ENCODE measurements around the gene SMYD3. TPM values are rescaled to one million over a fixed set of nuclear protein-coding genes. Genes with fewer than 3 reads are reported as not detected.

The SMYD3 gene
- total and polyA plus RNA-seq, 4 donors = 10.5 to 40.1 (median 32.5) TPM

DNA sequence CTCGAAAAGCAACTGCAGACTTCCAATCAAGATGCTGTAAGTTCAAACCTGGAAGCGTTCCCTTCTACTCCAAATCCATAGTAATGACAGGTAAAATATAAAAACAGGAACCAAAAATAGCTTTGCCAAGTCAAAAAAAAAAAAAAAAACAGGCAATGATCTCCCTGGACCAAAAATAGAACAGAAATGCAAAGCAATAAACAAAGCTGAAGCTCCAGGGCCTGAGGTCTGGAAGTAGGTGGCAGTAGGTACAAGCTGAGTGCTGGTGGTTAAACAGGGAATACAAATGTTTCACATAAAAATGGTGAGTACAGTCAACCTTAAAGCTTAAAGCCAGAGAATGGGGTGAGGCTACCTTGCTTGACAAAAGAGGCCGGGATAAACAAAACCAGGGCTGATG lies 610.8 kb downstream of the SMYD3 start:
- H3K4me1 ChIP-seq (ENCODE audit: control insufficient read depth in 5 of 5, insufficient read depth in 5 of 5, low read length in 5 of 5) = peaks cover 0 to 6% (median 0%) of the 10 kb centered on the region in 5 donors
- H3K27me3 ChIP-seq (ENCODE audit: control insufficient read depth in 3 of 3, insufficient read depth in 3 of 3, low read length in 2 of 3) = no peaks in the 10 kb centered on the region
- H3K9me3 ChIP-seq (ENCODE audit: control insufficient read depth in 4 of 4, insufficient read depth in 3 of 4, low read length in 3 of 4) = peaks cover 0 to 8% (median 2%) of the 10 kb centered on the region in 4 donors
- no peak overlapping the region for H3K27ac ChIP-seq (ENCODE audit: low read depth in 1 of 2, low read length in 1 of 2)
- 92% methylated on average over 3 of the region's 3 CpGs for WGBS, 2 donors
- DNase-seq (no peak), ATAC-seq (ENCODE audit: insufficient read depth, low FRiP score) (no peak)
- no peak overlapping the region for H3K4me3 ChIP-seq
- peaks cover 0 to 4% (median 1%) of the 10 kb centered on the region in 4 donors for H3K36me3 ChIP-seq (ENCODE audit: control insufficient read depth in 4 of 4, insufficient read depth in 4 of 4, low read length in 4 of 4)
- TF ChIP-seq, protein P1, sequence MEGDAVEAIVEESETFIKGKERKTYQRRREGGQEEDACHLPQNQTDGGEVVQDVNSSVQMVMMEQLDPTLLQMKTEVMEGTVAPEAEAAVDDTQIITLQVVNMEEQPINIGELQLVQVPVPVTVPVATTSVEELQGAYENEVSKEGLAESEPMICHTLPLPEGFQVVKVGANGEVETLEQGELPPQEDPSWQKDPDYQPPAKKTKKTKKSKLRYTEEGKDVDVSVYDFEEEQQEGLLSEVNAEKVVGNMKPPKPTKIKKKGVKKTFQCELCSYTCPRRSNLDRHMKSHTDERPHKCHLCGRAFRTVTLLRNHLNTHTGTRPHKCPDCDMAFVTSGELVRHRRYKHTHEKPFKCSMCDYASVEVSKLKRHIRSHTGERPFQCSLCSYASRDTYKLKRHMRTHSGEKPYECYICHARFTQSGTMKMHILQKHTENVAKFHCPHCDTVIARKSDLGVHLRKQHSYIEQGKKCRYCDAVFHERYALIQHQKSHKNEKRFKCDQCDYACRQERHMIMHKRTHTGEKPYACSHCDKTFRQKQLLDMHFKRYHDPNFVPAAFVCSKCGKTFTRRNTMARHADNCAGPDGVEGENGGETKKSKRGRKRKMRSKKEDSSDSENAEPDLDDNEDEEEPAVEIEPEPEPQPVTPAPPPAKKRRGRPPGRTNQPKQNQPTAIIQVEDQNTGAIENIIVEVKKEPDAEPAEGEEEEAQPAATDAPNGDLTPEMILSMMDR (IDR thresholded peaks at IDR 0.05; ENCODE audit: control extremely low read depth, extremely low read depth) = no peak
- no peak overlapping the region for H3K9ac ChIP-seq (ENCODE audit: insufficient read depth in 1 of 2, low read length in 2 of 2)

DNA sequence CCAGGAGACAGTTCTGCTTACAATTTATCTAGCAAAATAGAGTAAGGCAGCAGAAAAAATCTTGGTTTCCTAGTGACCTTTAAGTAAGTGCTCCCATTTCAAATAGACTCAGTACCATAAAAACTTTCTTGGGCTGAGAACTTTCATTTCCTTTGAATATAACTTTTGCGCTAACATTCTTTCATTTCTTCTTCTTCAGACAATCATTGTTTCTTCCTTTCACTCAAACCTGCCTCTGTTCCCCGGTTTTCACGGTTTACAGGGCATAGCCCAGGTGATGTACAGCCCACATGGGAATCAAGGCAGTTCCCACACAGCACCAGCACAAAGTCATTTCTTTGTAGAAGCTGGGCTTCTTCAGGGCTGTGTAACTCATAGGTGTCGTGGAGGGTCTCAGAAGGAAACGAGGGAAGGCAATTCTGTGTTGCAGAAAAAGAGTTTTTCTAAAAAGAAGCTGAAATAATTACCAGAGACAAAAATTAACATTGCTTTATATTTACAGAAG lies 611.6 kb downstream of the SMYD3 start:
- TF ChIP-seq, protein P1 (IDR thresholded peaks at IDR 0.05; ENCODE audit: control extremely low read depth, extremely low read depth) = no peak
- ATAC-seq (ENCODE audit: insufficient read depth, low FRiP score) (no peak), DNase-seq (no peak)
- Histone ChIP-seq H3K4me3 (no peak overlapping the region), H3K36me3 (ENCODE audit: control insufficient read depth in 4 of 4, insufficient read depth in 4 of 4, low read length in 4 of 4) (peaks cover 0 to 4% (median 1%) of the 10 kb centered on the region in 4 donors), H3K9ac (ENCODE audit: insufficient read depth in 1 of 2, low read length in 2 of 2) (no peak overlapping the region), H3K27me3 (ENCODE audit: control insufficient read depth in 3 of 3, insufficient read depth in 3 of 3, low read length in 2 of 3) (no peaks in the 10 kb centered on the region), H3K27ac (ENCODE audit: low read depth in 1 of 2, low read length in 1 of 2) (no peak overlapping the region), H3K4me1 (ENCODE audit: control insufficient read depth in 5 of 5, insufficient read depth in 5 of 5, low read length in 5 of 5) (peaks cover 0 to 6% (median 0%) of the 10 kb centered on the region in 5 donors), H3K9me3 (ENCODE audit: control insufficient read depth in 4 of 4, insufficient read depth in 3 of 4, low read length in 3 of 4) (peaks cover 0 to 8% (median 2%) of the 10 kb centered on the region in 4 donors)
- WGBS, 2 donors = 94 to 95% methylated on average over 5 of the region's 5 CpGs

DNA sequence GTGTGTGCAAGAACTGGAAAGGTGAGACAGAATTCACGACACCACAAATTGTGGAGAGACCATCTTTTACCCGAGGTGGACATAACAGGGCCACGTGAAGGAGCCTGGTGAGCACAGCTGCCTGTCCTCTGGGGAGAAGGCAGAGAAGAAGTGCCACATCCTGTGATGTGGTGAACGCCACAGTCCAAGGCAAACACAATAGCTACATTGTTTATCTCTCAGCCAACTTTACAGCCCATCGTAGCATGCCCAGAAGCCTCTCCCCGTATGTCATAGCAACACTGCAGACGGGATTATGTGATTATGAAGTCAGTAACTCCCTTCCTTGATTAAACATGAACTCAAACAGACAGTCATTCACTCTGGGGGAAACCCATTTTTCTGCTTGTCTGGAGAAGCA lies 612.2 kb downstream of the SMYD3 start:
- 73 to 88% methylated on average over 7 of the region's 7 CpGs for WGBS, 2 donors
- H3K9ac ChIP-seq (ENCODE audit: insufficient read depth in 1 of 2, low read length in 2 of 2) = no peak overlapping the region
- DNase-seq (no peak), ATAC-seq (ENCODE audit: insufficient read depth, low FRiP score) (no peak)
- H3K4me1 ChIP-seq (ENCODE audit: control insufficient read depth in 5 of 5, insufficient read depth in 5 of 5, low read length in 5 of 5) = peaks cover 0 to 6% (median 0%) of the 10 kb centered on the region in 5 donors
- no peak overlapping the region for H3K4me3 ChIP-seq
- no peak overlapping the region for H3K27ac ChIP-seq (ENCODE audit: low read depth in 1 of 2, low read length in 1 of 2)
- H3K36me3 ChIP-seq (ENCODE audit: control insufficient read depth in 4 of 4, insufficient read depth in 4 of 4, low read length in 4 of 4) = peaks cover 0 to 4% (median 1%) of the 10 kb centered on the region in 4 donors
- peaks cover 0 to 8% (median 2%) of the 10 kb centered on the region in 4 donors for H3K9me3 ChIP-seq (ENCODE audit: control insufficient read depth in 4 of 4, insufficient read depth in 3 of 4, low read length in 3 of 4)
- no peaks in the 10 kb centered on the region for H3K27me3 ChIP-seq (ENCODE audit: control insufficient read depth in 3 of 3, insufficient read depth in 3 of 3, low read length in 2 of 3)
- TF ChIP-seq, protein P1 (IDR thresholded peaks at IDR 0.05; ENCODE audit: control extremely low read depth, extremely low read depth) = no peak

DNA sequence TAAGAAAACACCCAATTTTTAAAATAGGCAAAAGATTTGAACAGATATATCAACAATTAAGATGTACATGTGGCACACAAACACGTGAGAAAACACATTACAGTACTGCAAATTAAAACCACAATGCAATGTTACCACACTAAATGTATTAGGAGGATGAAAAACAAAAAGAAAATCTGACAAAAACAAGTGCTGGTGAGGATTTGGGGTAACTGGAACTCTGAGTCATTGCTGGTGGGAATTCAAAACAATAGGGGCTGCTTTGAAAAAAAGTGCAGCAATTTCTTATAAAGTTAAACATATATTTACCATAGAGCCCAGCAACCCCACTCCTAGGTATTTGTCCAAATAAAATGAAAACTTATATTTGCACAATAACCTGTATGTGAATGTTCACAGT lies 614.1 kb downstream of the SMYD3 start:
- no peak for ATAC-seq (ENCODE audit: insufficient read depth, low FRiP score)
- peaks cover 0 to 6% (median 0%) of the 10 kb centered on the region in 5 donors for H3K4me1 ChIP-seq (ENCODE audit: control insufficient read depth in 5 of 5, insufficient read depth in 5 of 5, low read length in 5 of 5)
- TF ChIP-seq, protein P1 (IDR thresholded peaks at IDR 0.05; ENCODE audit: control extremely low read depth, extremely low read depth) = no peak
- peaks cover 0 to 8% (median 0%) of the 10 kb centered on the region in 4 donors for H3K9me3 ChIP-seq (ENCODE audit: control insufficient read depth in 4 of 4, insufficient read depth in 3 of 4, low read length in 3 of 4)
- H3K36me3 ChIP-seq (ENCODE audit: control insufficient read depth in 4 of 4, insufficient read depth in 4 of 4, low read length in 4 of 4) = peaks cover 0 to 2% (median 0%) of the 10 kb centered on the region in 4 donors
- H3K27ac ChIP-seq (ENCODE audit: low read depth in 1 of 2, low read length in 1 of 2) = no peak overlapping the region
- no peak for DNase-seq
- no peak overlapping the region for H3K9ac ChIP-seq (ENCODE audit: insufficient read depth in 1 of 2, low read length in 2 of 2)
- no peak overlapping the region for H3K4me3 ChIP-seq
- 87 to 91% methylated on average over 1 of the region's 1 CpG for WGBS, 2 donors
- H3K27me3 ChIP-seq (ENCODE audit: control insufficient read depth in 3 of 3, insufficient read depth in 3 of 3, low read length in 2 of 3) = no peaks in the 10 kb centered on the region
